Stimulated activated naive CD8-positive, alpha-beta T cell treated with anti-CD3 and anti-CD28 coated beads, Interleukin-15, amount 100 ng/mL, for 72 hours (primary cell): ENCODE measurements around the gene MYOF.

Experiments
- ATAC-seq: fragments of 150-1000 bp; cut with Tn5 transposase; 2 replicates; pipeline ENCODE4 v1.10.0; 2021; ENCODE audit warnings: mild to moderate bottlenecking, moderate library complexity
- DNase-seq, 2 donors: peaks; one replicate each; pipeline ENCODE4 v3.0.0; 2021 to 2022
- H3K27ac Mint-ChIP-seq, 2 donors: one replicate each; pipeline ENCODE4 v1.8.0; 2022; ENCODE audit warnings: mild to moderate bottlenecking in 2 of 2, mixed read lengths in 2 of 2, moderate library complexity in 2 of 2
- H3K27me3 Mint-ChIP-seq: one replicate; pipeline ENCODE4 v1.8.0; 2022; ENCODE audit warnings: mixed read lengths
- H3K4me1 Mint-ChIP-seq: one replicate; pipeline ENCODE4 v1.8.0; 2022; ENCODE audit warnings: mild to moderate bottlenecking, mixed read lengths
- H3K4me3 Mint-ChIP-seq, 2 donors: one replicate each; pipeline ENCODE4 v1.8.0; 2022; ENCODE audit warnings: mild to moderate bottlenecking in 2 of 2, mixed read lengths in 2 of 2, moderate library complexity in 1 of 2
- H3K9me3 Mint-ChIP-seq, 2 donors: one replicate each; pipeline ENCODE4 v1.8.0; 2022; ENCODE audit warnings: mixed read lengths in 2 of 2

Gene MYOF

GRCh38 chr10:93482145-93482834 is at the start of gene MYOF:
TSS of gene MYOF (minus strand) at chr10:93482334. CDS start at chr10:93482194, 140 bp downstream.
- ATAC-seq (peak; percentile 87), DNase-seq (peak; percentile 47 to 61)
- peak within 1 kb of the TSS; percentile 94 to 99 for H3K27ac Mint-ChIP-seq
- no peaks in the 10 kb centered on the region for H3K27me3 Mint-ChIP-seq
- H3K4me1 Mint-ChIP-seq = peaks cover 23% of the 10 kb centered on the region
- no peaks in the 10 kb centered on the region for H3K9me3 Mint-ChIP-seq
- peak within 1 kb of the TSS; percentile 86 to 98 for H3K4me3 Mint-ChIP-seq

GRCh38 chr10:93518531-93518930 is 36.4 kb upstream of the MYOF start:
- no peak for DNase-seq
- no peak for ATAC-seq
- Mint-ChIP-seq H3K4me1 (no peaks in the 10 kb centered on the region), H3K4me3 (no peak overlapping the region), H3K9me3 (peaks cover 5 to 7% of the 10 kb centered on the region in 2 donors), H3K27ac (no peak overlapping the region), H3K27me3 (no peaks in the 10 kb centered on the region)

GRCh38 chr10:93516006-93516380 is 33.9 kb upstream of the MYOF start:
- Mint-ChIP-seq H3K4me1 (no peaks in the 10 kb centered on the region), H3K9me3 (no peaks in the 10 kb centered on the region), H3K27me3 (no peaks in the 10 kb centered on the region), H3K27ac (no peak overlapping the region), H3K4me3 (no peak overlapping the region)
- no peak for ATAC-seq
- no peak for DNase-seq

- DNase-seq = no peak
- no peaks in the 10 kb centered on the region for H3K4me1 Mint-ChIP-seq
- no peak overlapping the region for H3K4me3 Mint-ChIP-seq
- no peak overlapping the region for H3K27ac Mint-ChIP-seq
- ATAC-seq = no peak
- H3K9me3 Mint-ChIP-seq = no peaks in the 10 kb centered on the region
- no peaks in the 10 kb centered on the region for H3K27me3 Mint-ChIP-seq
Measured at GRCh38 chr10:93515071-93516005, 33.2 kb upstream of the MYOF start.

- no peak overlapping the region for H3K27ac Mint-ChIP-seq
- no peaks in the 10 kb centered on the region for H3K9me3 Mint-ChIP-seq
- ATAC-seq = no peak
- peaks cover 3% of the 10 kb centered on the region for H3K4me1 Mint-ChIP-seq
- no peak for DNase-seq
- H3K4me3 Mint-ChIP-seq = no peak overlapping the region
- no peaks in the 10 kb centered on the region for H3K27me3 Mint-ChIP-seq
Measured at GRCh38 chr10:93514521-93514920, 32.4 kb upstream of the MYOF start.

- Mint-ChIP-seq H3K4me3 (no peak overlapping the region), H3K27me3 (no peaks in the 10 kb centered on the region), H3K9me3 (no peaks in the 10 kb centered on the region), H3K27ac (no peak overlapping the region), H3K4me1 (peaks cover 4% of the 10 kb centered on the region)
- DNase-seq = no peak
- ATAC-seq = no peak
Measured at GRCh38 chr10:93513091-93513490, 31.0 kb upstream of the MYOF start.

- ATAC-seq (no peak), DNase-seq (no peak)
- no peak overlapping the region for H3K4me3 Mint-ChIP-seq
- H3K27ac Mint-ChIP-seq = no peak overlapping the region
- peaks cover 4% of the 10 kb centered on the region for H3K4me1 Mint-ChIP-seq
- no peaks in the 10 kb centered on the region for H3K27me3 Mint-ChIP-seq
- no peaks in the 10 kb centered on the region for H3K9me3 Mint-ChIP-seq
Measured at GRCh38 chr10:93512565-93512964, 30.4 kb upstream of the MYOF start.

GRCh38 chr10:93509816-93510215 is 27.7 kb upstream of the MYOF start:
- Mint-ChIP-seq H3K4me1 (peaks cover 4% of the 10 kb centered on the region), H3K9me3 (no peaks in the 10 kb centered on the region), H3K27ac (no peak overlapping the region), H3K4me3 (no peak overlapping the region), H3K27me3 (no peaks in the 10 kb centered on the region)
- ATAC-seq (no peak), DNase-seq (no peak)

GRCh38 chr10:93505075-93505474 is 22.9 kb upstream of the MYOF start:
- H3K4me1 Mint-ChIP-seq = peaks cover 4% of the 10 kb centered on the region
- H3K27me3 Mint-ChIP-seq = no peaks in the 10 kb centered on the region
- H3K27ac Mint-ChIP-seq = no peak overlapping the region
- ATAC-seq (no peak), DNase-seq (no peak)
- no peak overlapping the region for H3K4me3 Mint-ChIP-seq
- H3K9me3 Mint-ChIP-seq = no peaks in the 10 kb centered on the region

GRCh38 chr10:93503075-93503474 is 20.9 kb upstream of the MYOF start:
- H3K4me3 Mint-ChIP-seq = no peak overlapping the region
- no peak for ATAC-seq
- peak overlapping the region in 1 of 2 donors; percentile 25 for H3K27ac Mint-ChIP-seq
- no peaks in the 10 kb centered on the region for H3K9me3 Mint-ChIP-seq
- H3K27me3 Mint-ChIP-seq = no peaks in the 10 kb centered on the region
- DNase-seq = no peak
- peaks cover 17% of the 10 kb centered on the region for H3K4me1 Mint-ChIP-seq

- H3K9me3 Mint-ChIP-seq = no peaks in the 10 kb centered on the region
- H3K4me1 Mint-ChIP-seq = peaks cover 29% of the 10 kb centered on the region
- H3K4me3 Mint-ChIP-seq = no peak overlapping the region
- ATAC-seq (no peak), DNase-seq (no peak)
- H3K27ac Mint-ChIP-seq = no peak overlapping the region
- no peaks in the 10 kb centered on the region for H3K27me3 Mint-ChIP-seq
Measured at GRCh38 chr10:93501650-93502049, 19.5 kb upstream of the MYOF start.

GRCh38 chr10:93498166-93498565 is 16.0 kb upstream of the MYOF start:
- Mint-ChIP-seq H3K27me3 (peaks cover 11% of the 10 kb centered on the region), H3K4me1 (peaks cover 42% of the 10 kb centered on the region), H3K9me3 (no peaks in the 10 kb centered on the region), H3K4me3 (peak overlapping the region; percentile 91 to 92), H3K27ac (no peak overlapping the region)
- DNase-seq (no peak), ATAC-seq (no peak)

- peaks cover 42% of the 10 kb centered on the region for H3K4me1 Mint-ChIP-seq
- H3K9me3 Mint-ChIP-seq = no peaks in the 10 kb centered on the region
- peaks cover 17% of the 10 kb centered on the region for H3K27me3 Mint-ChIP-seq
- ATAC-seq (peak; percentile 99), DNase-seq (peak; percentile 94 to 96)
- peak within 1 kb of the TSS; percentile 91 to 92 for H3K4me3 Mint-ChIP-seq
- H3K27ac Mint-ChIP-seq = peak within 1 kb of the TSS; percentile 92 to 94
Measured at GRCh38 chr10:93496322-93497041, 14.3 kb upstream of the MYOF start, which contains the start of gene CEP55. TSS of gene CEP55 (plus strand) at chr10:93496612. CDS start at chr10:93500052, 3,440 bp downstream.

GRCh38 chr10:93495654-93496321 is 13.7 kb upstream of the MYOF start:
- DNase-seq (no peak), ATAC-seq (peak; percentile 46)
- Mint-ChIP-seq H3K27ac (peak overlapping the region; percentile 57 to 63), H3K9me3 (no peaks in the 10 kb centered on the region), H3K4me3 (peak overlapping the region; percentile 91 to 92), H3K27me3 (peaks cover 19% of the 10 kb centered on the region), H3K4me1 (peaks cover 42% of the 10 kb centered on the region)

- ATAC-seq (no peak), DNase-seq (no peak)
- no peaks in the 10 kb centered on the region for H3K9me3 Mint-ChIP-seq
- peaks cover 38% of the 10 kb centered on the region for H3K4me1 Mint-ChIP-seq
- H3K27ac Mint-ChIP-seq = no peak overlapping the region
- peaks cover 21% of the 10 kb centered on the region for H3K27me3 Mint-ChIP-seq
- H3K4me3 Mint-ChIP-seq = no peak overlapping the region
Measured at GRCh38 chr10:93494494-93494893, 12.4 kb upstream of the MYOF start.
